Panc1 (cell line): Measurements from ENCODE around the gene UBA1. TPM values are rescaled to one million over a fixed set of nuclear protein-coding genes. Genes with fewer than 3 reads are reported as not detected.

Experiments
- ATAC-seq: fragments of 200-7000 bp; cut with Tn5 transposase; 2 replicates; pipeline ENCODE4 v1.9.1; 2020; ENCODE audit warnings: mild to moderate bottlenecking, moderate library complexity
- BruUV-seq: library from RNA; stranded (reverse); fragments of 400-500 nt; replicated peaks from 2 replicates; lab custom pipeline; 2021; lab: Mats Ljungman, UMichigan
- CTCF ChIA-PET: fragments of 300-600 bp; sonication (Branson Sonifier 250); formaldehyde crosslinking; loops from one replicate; lab custom pipeline; 2022; ENCODE audit warnings: antibody characterized with exemption; lab: Charles Lee
- POLR2A ChIA-PET: fragments of 300-600 bp; sonication (Branson Sonifier 250); formaldehyde crosslinking; loops from one replicate; lab custom pipeline; 2022; ENCODE audit warnings: antibody characterized with exemption; lab: Charles Lee
- DNase-seq: peaks from one replicate; pipeline ENCODE4 v3.0.0-alpha.2; 2010; ENCODE audit warnings: low read depth, low spot score
- H3K27ac ChIP-seq: 2 replicates; pipeline ENCODE4 v1.5.1; 2011; ENCODE audit warnings: mild to moderate bottlenecking, low read length, inconsistent platforms
- H3K27me3 ChIP-seq: fragments of 200-500 bp; sonication (Bioruptor generic); 2 replicates; pipeline ENCODE4 v1.6.0; 2014; ENCODE audit warnings: low read length, inconsistent platforms; ENCODE audit not compliant: control insufficient read depth, insufficient read depth
- H3K36me3 ChIP-seq: fragments of 200-500 bp; sonication (Bioruptor generic); 2 replicates; pipeline ENCODE4 v1.5.1; 2014; ENCODE audit warnings: inconsistent platforms, mild to moderate bottlenecking, low read length, moderate library complexity; ENCODE audit not compliant: control insufficient read depth, insufficient read depth
- H3K4me1 ChIP-seq: 2 replicates; pipeline ENCODE4 v1.5.1; 2011; ENCODE audit warnings: inconsistent platforms, mild to moderate bottlenecking, low read length, moderate library complexity; ENCODE audit not compliant: control insufficient read depth, insufficient read depth
- H3K4me3 ChIP-seq, 2 experiments: 2 replicates each; pipeline ENCODE4 v1.5.1; 2011 to 2012; ENCODE audit warnings: low read depth in 2 of 2, low read length in 2 of 2, mild to moderate bottlenecking in 2 of 2, inconsistent platforms in 1 of 2, moderate library complexity in 1 of 2
- H3K9me3 ChIP-seq: fragments of 200-500 bp; sonication (Bioruptor generic); 2 replicates; pipeline ENCODE4 v1.5.1; 2014; ENCODE audit warnings: low read depth, mild to moderate bottlenecking, inconsistent platforms, low read length, moderate library complexity; ENCODE audit not compliant: control insufficient read depth, insufficient read depth
- POLR2AphosphoS5 ChIP-seq: IDR thresholded peaks from 2 replicates; pipeline ENCODE4 v1.6.1; 2012; ENCODE audit warnings: mild to moderate bottlenecking, low read depth, low read length, moderate library complexity
- SIN3A ChIP-seq: IDR thresholded peaks from 2 replicates; pipeline ENCODE4 v1.6.1; 2012; ENCODE audit warnings: low read depth, mild to moderate bottlenecking, low read length, moderate library complexity, borderline replicate concordance; ENCODE audit not compliant: insufficient read depth
- TCF7L2 ChIP-seq: IDR thresholded peaks from 2 replicates; pipeline ENCODE4 v1.6.1; 2011; ENCODE audit warnings: mild to moderate bottlenecking, low read depth, low read length, inconsistent platforms
- in situ Hi-C: cut with HindIII; loops from 2 replicates; pipeline ENCODE4 v1.10.0; 2016; ENCODE audit warnings: low sequenced_read_pairs, low pct_unique_long_range_greater_than_20kb
- intact Hi-C: fragments of 100-400 bp; cut with micrococcal nuclease; formaldehyde crosslinking; loops from one replicate; pipeline ENCODE4 v1.10.0; 2022; ENCODE audit not compliant: unreplicated experiment
- total RNA-seq: library from RNA; stranded (reverse); gene quantifications from one replicate; pipeline ENCODE4 v1.2.1, GENCODE V29; 2021; ENCODE audit not compliant: unreplicated experiment
- TF ChIP-seq, protein P1 (sequence below): fragments of 450-650 bp; IDR thresholded peaks from 2 replicates; pipeline ENCODE4 v1.5.1; 2017; ENCODE audit warnings: mild to moderate bottlenecking
- TF ChIP-seq, protein P2 (sequence below), 2 experiments: IDR thresholded peaks; 2 replicates each; pipeline ENCODE4 v1.6.1; 2011 to 2012; ENCODE audit warnings: low read depth in 2 of 2, control low read depth in 1 of 2, low read length in 1 of 2, mild to moderate bottlenecking in 1 of 2, moderate library complexity in 1 of 2; ENCODE audit not compliant: insufficient read depth in 1 of 2

UBA1 gene
- total RNA-seq, 1 experiment from 2014 or later: 302 TPM

DNA sequence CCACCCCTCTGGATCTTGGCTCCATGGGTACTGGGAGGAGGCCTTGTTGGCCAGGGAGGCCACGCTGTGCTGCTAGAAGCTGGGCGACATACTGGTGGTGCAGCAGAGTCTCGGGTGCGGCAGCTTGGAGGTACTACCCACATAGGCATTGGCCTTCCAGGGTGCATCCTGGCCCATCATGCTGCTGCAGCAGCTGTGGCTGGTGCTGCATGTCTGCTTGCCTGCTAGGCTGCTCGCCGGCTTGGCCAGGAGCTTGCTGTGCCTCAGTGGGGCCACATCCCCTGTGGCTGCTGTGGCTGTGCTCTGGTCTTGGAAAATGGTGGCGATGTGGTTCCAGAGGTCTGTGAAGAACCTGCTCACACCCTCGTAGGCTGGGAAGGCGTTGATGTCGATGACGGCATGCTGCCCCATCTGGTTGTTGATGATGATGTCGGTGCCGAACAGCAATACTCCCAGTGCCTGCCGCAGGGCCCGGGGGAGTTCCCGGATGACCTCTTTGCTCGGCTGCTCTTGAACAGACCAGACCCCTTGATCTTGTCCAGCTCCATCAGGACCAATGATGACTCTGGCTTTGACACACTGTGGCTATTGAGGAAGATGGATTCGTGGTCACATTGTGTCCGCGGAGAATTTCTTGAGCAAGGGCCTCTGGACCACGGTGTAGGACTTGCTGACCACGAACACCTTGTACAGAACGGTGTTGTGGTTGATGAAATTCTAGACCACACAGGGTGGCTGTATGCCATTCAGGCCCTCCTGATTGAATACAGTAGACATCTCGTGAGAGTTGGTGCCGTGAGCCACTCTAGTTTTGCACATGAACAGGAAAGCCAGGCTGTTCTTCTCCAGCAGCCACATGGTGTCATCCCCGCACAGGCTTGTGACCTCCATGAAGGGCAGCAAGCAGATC is 36.8 kb upstream of the UBA1 start:
- intact Hi-C loops (no loop called here), in situ Hi-C loops (no loop called here)
- TF ChIP-seq, protein P1, sequence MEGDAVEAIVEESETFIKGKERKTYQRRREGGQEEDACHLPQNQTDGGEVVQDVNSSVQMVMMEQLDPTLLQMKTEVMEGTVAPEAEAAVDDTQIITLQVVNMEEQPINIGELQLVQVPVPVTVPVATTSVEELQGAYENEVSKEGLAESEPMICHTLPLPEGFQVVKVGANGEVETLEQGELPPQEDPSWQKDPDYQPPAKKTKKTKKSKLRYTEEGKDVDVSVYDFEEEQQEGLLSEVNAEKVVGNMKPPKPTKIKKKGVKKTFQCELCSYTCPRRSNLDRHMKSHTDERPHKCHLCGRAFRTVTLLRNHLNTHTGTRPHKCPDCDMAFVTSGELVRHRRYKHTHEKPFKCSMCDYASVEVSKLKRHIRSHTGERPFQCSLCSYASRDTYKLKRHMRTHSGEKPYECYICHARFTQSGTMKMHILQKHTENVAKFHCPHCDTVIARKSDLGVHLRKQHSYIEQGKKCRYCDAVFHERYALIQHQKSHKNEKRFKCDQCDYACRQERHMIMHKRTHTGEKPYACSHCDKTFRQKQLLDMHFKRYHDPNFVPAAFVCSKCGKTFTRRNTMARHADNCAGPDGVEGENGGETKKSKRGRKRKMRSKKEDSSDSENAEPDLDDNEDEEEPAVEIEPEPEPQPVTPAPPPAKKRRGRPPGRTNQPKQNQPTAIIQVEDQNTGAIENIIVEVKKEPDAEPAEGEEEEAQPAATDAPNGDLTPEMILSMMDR: no peak
- no peak for TF ChIP-seq TCF7L2
- TF ChIP-seq SIN3A: no peak
- TF ChIP-seq, protein P2, sequence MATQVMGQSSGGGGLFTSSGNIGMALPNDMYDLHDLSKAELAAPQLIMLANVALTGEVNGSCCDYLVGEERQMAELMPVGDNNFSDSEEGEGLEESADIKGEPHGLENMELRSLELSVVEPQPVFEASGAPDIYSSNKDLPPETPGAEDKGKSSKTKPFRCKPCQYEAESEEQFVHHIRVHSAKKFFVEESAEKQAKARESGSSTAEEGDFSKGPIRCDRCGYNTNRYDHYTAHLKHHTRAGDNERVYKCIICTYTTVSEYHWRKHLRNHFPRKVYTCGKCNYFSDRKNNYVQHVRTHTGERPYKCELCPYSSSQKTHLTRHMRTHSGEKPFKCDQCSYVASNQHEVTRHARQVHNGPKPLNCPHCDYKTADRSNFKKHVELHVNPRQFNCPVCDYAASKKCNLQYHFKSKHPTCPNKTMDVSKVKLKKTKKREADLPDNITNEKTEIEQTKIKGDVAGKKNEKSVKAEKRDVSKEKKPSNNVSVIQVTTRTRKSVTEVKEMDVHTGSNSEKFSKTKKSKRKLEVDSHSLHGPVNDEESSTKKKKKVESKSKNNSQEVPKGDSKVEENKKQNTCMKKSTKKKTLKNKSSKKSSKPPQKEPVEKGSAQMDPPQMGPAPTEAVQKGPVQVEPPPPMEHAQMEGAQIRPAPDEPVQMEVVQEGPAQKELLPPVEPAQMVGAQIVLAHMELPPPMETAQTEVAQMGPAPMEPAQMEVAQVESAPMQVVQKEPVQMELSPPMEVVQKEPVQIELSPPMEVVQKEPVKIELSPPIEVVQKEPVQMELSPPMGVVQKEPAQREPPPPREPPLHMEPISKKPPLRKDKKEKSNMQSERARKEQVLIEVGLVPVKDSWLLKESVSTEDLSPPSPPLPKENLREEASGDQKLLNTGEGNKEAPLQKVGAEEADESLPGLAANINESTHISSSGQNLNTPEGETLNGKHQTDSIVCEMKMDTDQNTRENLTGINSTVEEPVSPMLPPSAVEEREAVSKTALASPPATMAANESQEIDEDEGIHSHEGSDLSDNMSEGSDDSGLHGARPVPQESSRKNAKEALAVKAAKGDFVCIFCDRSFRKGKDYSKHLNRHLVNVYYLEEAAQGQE (IDR thresholded peaks at IDR 0.05; ENCODE audit: insufficient read depth in 1 of 2, low read depth in 2 of 2, low read length in 1 of 2): no peak
- no peak for TF ChIP-seq POLR2AphosphoS5
- ChIA-PET CTCF (no interaction called here), POLR2A (no interaction called here)
- no TSS peak for BruUV-seq
- no peak for DNase-seq
- H3K4me1 ChIP-seq: no peaks in the 10 kb centered on the region
- ATAC-seq: no peak
- H3K4me3 ChIP-seq: no peak overlapping the region
- H3K36me3 ChIP-seq: peaks cover 3% of the 10 kb centered on the region
- no peak overlapping the region for H3K27ac ChIP-seq
- H3K27me3 ChIP-seq: no peaks in the 10 kb centered on the region
- H3K9me3 ChIP-seq: no peaks in the 10 kb centered on the region

DNA sequence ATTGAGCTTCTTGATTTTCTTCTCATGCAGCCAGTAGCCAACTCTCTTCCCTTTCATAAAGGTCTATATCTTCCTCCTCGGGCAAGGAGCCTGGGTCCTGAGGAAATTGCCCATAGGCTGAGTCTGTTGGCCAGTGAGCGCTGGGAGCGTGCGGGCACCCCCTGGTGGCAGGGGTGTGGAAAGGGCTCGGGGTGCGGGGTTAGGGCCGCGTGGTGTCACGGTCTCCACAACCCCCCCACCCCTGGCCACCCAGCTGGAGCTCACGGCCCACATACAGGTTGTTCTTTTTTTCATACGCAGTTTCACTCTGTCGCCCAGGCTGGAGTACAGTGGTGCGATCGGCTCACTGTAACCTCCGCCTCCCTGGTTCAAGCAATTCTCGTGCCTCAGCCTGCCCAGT is 35.5 kb upstream of the UBA1 start:
- intact Hi-C loops: no loop called here
- no peaks in the 10 kb centered on the region for H3K9me3 ChIP-seq
- ATAC-seq (no peak; the same call in 1 of the 2 replicates), DNase-seq (no peak)
- BruUV-seq: no TSS peak
- H3K4me1 ChIP-seq: no peaks in the 10 kb centered on the region
- H3K36me3 ChIP-seq: peaks cover 3% of the 10 kb centered on the region; the same call in 1 of the 2 replicates
- in situ Hi-C loops: no loop called here
- TF ChIP-seq, protein P2 (IDR thresholded peaks at IDR 0.05; ENCODE audit: insufficient read depth in 1 of 2, low read depth in 2 of 2, low read length in 1 of 2): no peak
- ChIA-PET CTCF (no interaction called here), POLR2A (interaction anchor here (0.7 kb wide), 1 partner anchor 34 kb away, joined by 11 read pairs; no protein-coding TSS in a partner anchor)
- no peak overlapping the region for H3K4me3 ChIP-seq
- H3K27ac ChIP-seq: no peak overlapping the region
- no peaks in the 10 kb centered on the region for H3K27me3 ChIP-seq
